HL-60 (cell line): ENCODE data around the gene IL13RA2.

Experiments
- DNase-seq, 2 experiments: peaks; one replicate each; pipeline ENCODE4 v3.0.0-alpha.2; 2010 to 2020; ENCODE audit warnings: low read depth in 1 of 2, low spot score in 1 of 2
- H3K27ac ChIP-seq: fragments of 250-450 bp; sonication (Bioruptor Pico); replicated peaks from 2 replicates; pipeline ENCODE4 v1.5.1; 2020; ENCODE audit warnings: mild to moderate bottlenecking, moderate library complexity
- H3K27me3 ChIP-seq: fragments of 250-450 bp; sonication (Bioruptor Pico); 2 replicates; pipeline ENCODE4 v1.5.1; 2021; ENCODE audit warnings: mild to moderate bottlenecking, moderate library complexity; ENCODE audit not compliant: insufficient read depth, poor library complexity, severe bottlenecking
- H3K4me3 ChIP-seq: replicated peaks from 2 replicates; pipeline ENCODE4 v1.5.1; 2011; ENCODE audit warnings: mild to moderate bottlenecking, control low read depth, low read length; ENCODE audit not compliant: insufficient read depth
- GABPA ChIP-seq: IDR thresholded peaks from 2 replicates; pipeline ENCODE4 v1.6.1; 2012; ENCODE audit warnings: low read depth
- POLR2AphosphoS5 ChIP-seq: IDR thresholded peaks from 2 replicates; pipeline ENCODE4 v1.6.1; 2012; ENCODE audit warnings: low read depth
- SPI1 ChIP-seq: IDR thresholded peaks from 2 replicates; pipeline ENCODE4 v1.6.1; 2012; ENCODE audit warnings: low read depth, mild to moderate bottlenecking, borderline replicate concordance
- TF ChIP-seq, protein P1 (sequence below): IDR thresholded peaks from one replicate; pipeline ENCODE4 v1.5.1; 2011; ENCODE audit warnings: low read length, control low read depth, inconsistent platforms; ENCODE audit not compliant: insufficient read depth
- TF ChIP-seq, protein P2 (sequence below): IDR thresholded peaks from 2 replicates; pipeline ENCODE4 v1.6.1; 2012; ENCODE audit warnings: low read depth; ENCODE audit not compliant: insufficient replicate concordance

The IL13RA2 gene

DNA sequence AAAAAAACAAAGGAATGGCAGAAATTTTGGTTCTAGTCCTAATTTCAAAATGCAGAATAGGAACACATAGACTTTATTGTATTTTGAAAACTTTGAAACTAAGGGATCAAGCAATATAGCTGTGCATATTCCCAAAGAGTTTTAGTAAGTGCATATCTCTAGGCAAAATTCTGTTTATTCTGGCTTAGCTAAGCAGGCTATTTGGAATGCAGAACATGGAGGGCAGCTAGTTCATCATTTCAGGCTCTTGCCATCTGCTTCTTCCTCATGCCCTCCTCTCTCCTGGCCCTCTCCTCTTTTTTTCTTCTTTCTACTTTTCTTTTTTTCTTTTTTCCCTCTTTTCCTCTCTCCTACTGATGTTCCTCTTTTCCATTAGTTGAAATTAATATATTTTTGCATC is 12.0 kb upstream of the IL13RA2 start:
- DNase-seq: no peak
- Histone ChIP-seq H3K27me3 (peaks cover 2% of the 10 kb centered on the region), H3K4me3 (no peak overlapping the region), H3K27ac (no peak overlapping the region)
- TF ChIP-seq GABPA: no peak
- TF ChIP-seq, protein P1, sequence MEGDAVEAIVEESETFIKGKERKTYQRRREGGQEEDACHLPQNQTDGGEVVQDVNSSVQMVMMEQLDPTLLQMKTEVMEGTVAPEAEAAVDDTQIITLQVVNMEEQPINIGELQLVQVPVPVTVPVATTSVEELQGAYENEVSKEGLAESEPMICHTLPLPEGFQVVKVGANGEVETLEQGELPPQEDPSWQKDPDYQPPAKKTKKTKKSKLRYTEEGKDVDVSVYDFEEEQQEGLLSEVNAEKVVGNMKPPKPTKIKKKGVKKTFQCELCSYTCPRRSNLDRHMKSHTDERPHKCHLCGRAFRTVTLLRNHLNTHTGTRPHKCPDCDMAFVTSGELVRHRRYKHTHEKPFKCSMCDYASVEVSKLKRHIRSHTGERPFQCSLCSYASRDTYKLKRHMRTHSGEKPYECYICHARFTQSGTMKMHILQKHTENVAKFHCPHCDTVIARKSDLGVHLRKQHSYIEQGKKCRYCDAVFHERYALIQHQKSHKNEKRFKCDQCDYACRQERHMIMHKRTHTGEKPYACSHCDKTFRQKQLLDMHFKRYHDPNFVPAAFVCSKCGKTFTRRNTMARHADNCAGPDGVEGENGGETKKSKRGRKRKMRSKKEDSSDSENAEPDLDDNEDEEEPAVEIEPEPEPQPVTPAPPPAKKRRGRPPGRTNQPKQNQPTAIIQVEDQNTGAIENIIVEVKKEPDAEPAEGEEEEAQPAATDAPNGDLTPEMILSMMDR: no peak

DNA sequence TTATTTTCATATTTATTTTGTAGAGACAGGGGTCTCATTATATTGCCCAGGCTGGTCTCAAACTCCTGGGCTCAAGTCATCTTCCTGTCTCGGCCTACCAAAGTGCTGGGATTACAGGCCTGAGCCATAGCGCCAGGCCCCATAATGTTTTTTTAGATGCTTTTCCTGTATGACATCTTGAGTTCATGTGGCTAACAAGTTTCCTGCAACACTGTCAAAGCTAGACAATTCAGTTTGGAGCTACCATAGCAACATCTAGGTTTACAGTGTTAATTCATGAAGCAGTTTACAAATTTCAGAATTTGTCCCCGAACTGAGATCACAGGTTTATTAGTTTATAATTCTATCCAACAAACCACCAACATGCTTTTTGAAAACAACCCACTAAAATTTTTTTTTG is 6.4 kb upstream of the IL13RA2 start:
- DNase-seq: no peak
- TF ChIP-seq, protein P2, sequence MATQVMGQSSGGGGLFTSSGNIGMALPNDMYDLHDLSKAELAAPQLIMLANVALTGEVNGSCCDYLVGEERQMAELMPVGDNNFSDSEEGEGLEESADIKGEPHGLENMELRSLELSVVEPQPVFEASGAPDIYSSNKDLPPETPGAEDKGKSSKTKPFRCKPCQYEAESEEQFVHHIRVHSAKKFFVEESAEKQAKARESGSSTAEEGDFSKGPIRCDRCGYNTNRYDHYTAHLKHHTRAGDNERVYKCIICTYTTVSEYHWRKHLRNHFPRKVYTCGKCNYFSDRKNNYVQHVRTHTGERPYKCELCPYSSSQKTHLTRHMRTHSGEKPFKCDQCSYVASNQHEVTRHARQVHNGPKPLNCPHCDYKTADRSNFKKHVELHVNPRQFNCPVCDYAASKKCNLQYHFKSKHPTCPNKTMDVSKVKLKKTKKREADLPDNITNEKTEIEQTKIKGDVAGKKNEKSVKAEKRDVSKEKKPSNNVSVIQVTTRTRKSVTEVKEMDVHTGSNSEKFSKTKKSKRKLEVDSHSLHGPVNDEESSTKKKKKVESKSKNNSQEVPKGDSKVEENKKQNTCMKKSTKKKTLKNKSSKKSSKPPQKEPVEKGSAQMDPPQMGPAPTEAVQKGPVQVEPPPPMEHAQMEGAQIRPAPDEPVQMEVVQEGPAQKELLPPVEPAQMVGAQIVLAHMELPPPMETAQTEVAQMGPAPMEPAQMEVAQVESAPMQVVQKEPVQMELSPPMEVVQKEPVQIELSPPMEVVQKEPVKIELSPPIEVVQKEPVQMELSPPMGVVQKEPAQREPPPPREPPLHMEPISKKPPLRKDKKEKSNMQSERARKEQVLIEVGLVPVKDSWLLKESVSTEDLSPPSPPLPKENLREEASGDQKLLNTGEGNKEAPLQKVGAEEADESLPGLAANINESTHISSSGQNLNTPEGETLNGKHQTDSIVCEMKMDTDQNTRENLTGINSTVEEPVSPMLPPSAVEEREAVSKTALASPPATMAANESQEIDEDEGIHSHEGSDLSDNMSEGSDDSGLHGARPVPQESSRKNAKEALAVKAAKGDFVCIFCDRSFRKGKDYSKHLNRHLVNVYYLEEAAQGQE: no peak
- TF ChIP-seq GABPA: no peak
- no peak for TF ChIP-seq POLR2AphosphoS5
- TF ChIP-seq, protein P1: no peak
- no peak for TF ChIP-seq SPI1
- no peaks in the 10 kb centered on the region for H3K27me3 ChIP-seq
- no peak overlapping the region for H3K4me3 ChIP-seq
- H3K27ac ChIP-seq: no peak overlapping the region

DNA sequence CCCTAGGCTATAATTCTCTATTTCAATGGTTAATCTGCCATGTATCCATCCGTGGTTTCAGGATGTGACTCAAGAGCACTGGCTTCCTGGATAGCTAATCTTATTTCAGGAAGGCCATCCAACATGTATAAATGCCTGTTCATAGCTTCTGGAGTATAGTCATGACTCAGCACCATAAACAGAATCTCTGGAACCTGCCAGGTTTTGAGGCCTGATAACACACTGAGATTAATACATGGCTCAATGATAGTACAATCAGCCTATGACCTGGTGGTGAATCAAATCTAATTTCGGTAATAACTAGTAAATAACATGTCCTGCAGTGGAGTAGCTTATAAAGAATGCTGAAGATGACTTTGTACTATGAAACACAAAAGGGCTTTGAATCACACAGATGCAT is 5.7 kb upstream of the IL13RA2 start:
- TF ChIP-seq, protein P1: no peak
- TF ChIP-seq GABPA (no peak), POLR2AphosphoS5 (no peak), SPI1 (no peak)
- TF ChIP-seq, protein P2: no peak
- Histone ChIP-seq H3K27ac (no peak overlapping the region), H3K4me3 (no peak overlapping the region), H3K27me3 (no peaks in the 10 kb centered on the region)
- DNase-seq: no peak

DNA sequence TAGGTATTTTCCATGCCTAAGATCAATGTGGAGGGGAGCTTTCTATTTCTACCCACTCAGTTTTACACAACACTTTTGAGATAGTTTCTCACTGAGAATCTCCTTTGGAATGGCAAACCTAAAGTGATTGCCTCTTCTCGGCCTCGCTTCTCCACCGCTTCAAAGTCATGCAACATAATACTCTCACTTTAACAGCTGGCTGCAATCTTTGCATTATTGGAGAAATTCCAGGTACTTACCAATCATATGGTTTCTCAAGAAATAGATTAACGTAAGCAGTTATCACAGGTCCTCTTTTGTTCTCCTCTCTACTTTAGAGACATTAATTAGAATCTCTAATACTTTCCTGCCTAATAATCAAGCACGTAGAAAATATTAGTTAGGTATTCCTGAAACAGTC is 3.7 kb upstream of the IL13RA2 start:
- TF ChIP-seq SPI1: no peak
- no peak for TF ChIP-seq GABPA
- no peak for TF ChIP-seq POLR2AphosphoS5
- no peaks in the 10 kb centered on the region for H3K27me3 ChIP-seq
- no peak for DNase-seq

More for the DNA sequence above, 3.7 kb upstream of the IL13RA2 start:
- Histone ChIP-seq H3K4me3 (no peak overlapping the region), H3K27ac (no peak overlapping the region)
